Natural killer cell (primary cell): ENCODE measurements around the gene ZBTB17. TPM values are rescaled to one million over a fixed set of nuclear protein-coding genes. Genes with fewer than 3 reads are reported as not detected.

Experiments used
- ATAC-seq, 3 donors: fragments of 150-1000 bp in 2 of 3; fragments of 200-7000 bp in 1 of 3; cut with Tn5 transposase; 1 replicate in 1 of 3; 2 replicates in 2 of 3; pipeline ENCODE4 v1.10.0; 2021; ENCODE audit warnings: mild to moderate bottlenecking in 2 of 3, moderate library complexity in 2 of 3
- DNase-seq, 2 donors: peaks; one replicate each; pipeline versions ENCODE4 v3.0.0 to v3.0.0-alpha.2; 2013 to 2021; ENCODE audit warnings: mixed read lengths in 1 of 2
- H3K27ac ChIP-seq: one replicate; pipeline ENCODE4 v1.5.1; 2013; ENCODE audit warnings: mild to moderate bottlenecking, low read length
- H3K27me3 ChIP-seq: one replicate; pipeline ENCODE4 v1.6.1; 2013; ENCODE audit warnings: low read length; ENCODE audit not compliant: control insufficient read depth, insufficient read depth
- H3K36me3 ChIP-seq: one replicate; pipeline ENCODE4 v1.6.1; 2013; ENCODE audit warnings: low read length; ENCODE audit not compliant: control insufficient read depth, insufficient read depth
- H3K4me1 ChIP-seq: one replicate; pipeline ENCODE4 v1.6.1; 2013; ENCODE audit warnings: low read length; ENCODE audit not compliant: control insufficient read depth, insufficient read depth
- H3K4me3 ChIP-seq: one replicate; pipeline ENCODE4 v1.5.1; 2013; ENCODE audit warnings: low read length
- H3K9me3 ChIP-seq: one replicate; pipeline ENCODE4 v1.6.1; 2013; ENCODE audit warnings: low read length; ENCODE audit not compliant: control insufficient read depth, insufficient read depth
- H3K27ac Mint-ChIP-seq, 2 donors: one replicate each; pipeline ENCODE4 v1.8.0; 2022; ENCODE audit warnings: mild to moderate bottlenecking in 2 of 2, mixed read lengths in 2 of 2, moderate library complexity in 1 of 2
- H3K27me3 Mint-ChIP-seq, 2 donors: one replicate each; pipeline ENCODE4 v1.8.0; 2022; ENCODE audit warnings: low read depth in 2 of 2, mixed read lengths in 2 of 2
- H3K36me3 Mint-ChIP-seq: one replicate; pipeline ENCODE4 v1.8.0; 2022; ENCODE audit warnings: mixed read lengths
- H3K4me1 Mint-ChIP-seq, 2 donors: one replicate each; pipeline ENCODE4 v1.8.0; 2022; ENCODE audit warnings: mixed read lengths in 2 of 2
- H3K4me3 Mint-ChIP-seq: one replicate; pipeline ENCODE4 v1.8.0; 2022; ENCODE audit warnings: mild to moderate bottlenecking, moderate library complexity, mixed read lengths
- H3K9me3 Mint-ChIP-seq, 2 donors: one replicate each; pipeline ENCODE4 v1.8.0; 2022; ENCODE audit warnings: mixed read lengths in 2 of 2
- WGBS: methylation state at CpG from one replicate; pipeline ENCODE4 v1.1.7; 2013; ENCODE audit warnings: missing lambda C conversion rate; ENCODE audit not compliant: insufficient coverage; 5-methylcytosine and 5-hydroxymethylcytosine counted together
- intact Hi-C: fragments of 100-400 bp; cut with micrococcal nuclease; formaldehyde crosslinking; loops from one replicate; pipeline ENCODE4 v1.14.2; 2022
- total RNA-seq, 4 donors: library from RNA; stranded (reverse); fragments of 120-200 nt in 1 of 4; gene quantifications; one replicate each; pipeline versions ENCODE4 v1.2.3 to v1.2.4, GENCODE V29; 2013 to 2022
- TF ChIP-seq, protein P1 (sequence below): fragments of 200-600 bp; IDR thresholded peaks from one replicate; pipeline ENCODE4 v1.8.0; 2022; ENCODE audit warnings: antibody characterized with exemption

Gene ZBTB17
- total RNA-seq, 3 donors from 2014 or later (not counting 1 experiment from before 2014, with no cell fraction given): 86.0 to 100 (median 86.9) TPM

DNA sequence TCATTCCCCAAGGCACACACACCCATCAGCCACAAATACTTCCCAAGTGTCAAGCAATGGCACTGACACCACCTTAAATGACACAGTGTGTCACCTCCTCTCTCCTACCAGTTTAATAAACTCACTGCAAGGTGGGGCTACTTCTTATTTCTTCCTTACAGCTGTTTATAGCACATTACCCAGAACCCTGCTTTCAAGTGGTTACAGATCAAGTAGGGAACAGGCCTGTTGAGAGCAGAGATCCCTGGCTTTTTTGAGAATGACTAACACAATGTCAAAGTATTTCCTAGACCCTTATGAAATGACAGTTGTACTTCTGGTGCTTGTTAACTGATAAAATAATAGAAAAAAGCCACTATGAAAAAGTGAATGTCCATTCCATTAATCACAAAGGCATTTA is 19.8 kb downstream of the ZBTB17 start:
- TF ChIP-seq, protein P1, sequence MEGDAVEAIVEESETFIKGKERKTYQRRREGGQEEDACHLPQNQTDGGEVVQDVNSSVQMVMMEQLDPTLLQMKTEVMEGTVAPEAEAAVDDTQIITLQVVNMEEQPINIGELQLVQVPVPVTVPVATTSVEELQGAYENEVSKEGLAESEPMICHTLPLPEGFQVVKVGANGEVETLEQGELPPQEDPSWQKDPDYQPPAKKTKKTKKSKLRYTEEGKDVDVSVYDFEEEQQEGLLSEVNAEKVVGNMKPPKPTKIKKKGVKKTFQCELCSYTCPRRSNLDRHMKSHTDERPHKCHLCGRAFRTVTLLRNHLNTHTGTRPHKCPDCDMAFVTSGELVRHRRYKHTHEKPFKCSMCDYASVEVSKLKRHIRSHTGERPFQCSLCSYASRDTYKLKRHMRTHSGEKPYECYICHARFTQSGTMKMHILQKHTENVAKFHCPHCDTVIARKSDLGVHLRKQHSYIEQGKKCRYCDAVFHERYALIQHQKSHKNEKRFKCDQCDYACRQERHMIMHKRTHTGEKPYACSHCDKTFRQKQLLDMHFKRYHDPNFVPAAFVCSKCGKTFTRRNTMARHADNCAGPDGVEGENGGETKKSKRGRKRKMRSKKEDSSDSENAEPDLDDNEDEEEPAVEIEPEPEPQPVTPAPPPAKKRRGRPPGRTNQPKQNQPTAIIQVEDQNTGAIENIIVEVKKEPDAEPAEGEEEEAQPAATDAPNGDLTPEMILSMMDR: no peak
- Histone ChIP-seq H3K36me3 (peaks cover 5% of the 10 kb centered on the region), H3K4me1 (peaks cover 12% of the 10 kb centered on the region), H3K9me3 (no peaks in the 10 kb centered on the region), H3K27ac (no peak overlapping the region), H3K4me3 (no peak overlapping the region), H3K27me3 (no peaks in the 10 kb centered on the region)
- H3K27me3 Mint-ChIP-seq: no peaks in the 10 kb centered on the region
- intact Hi-C loops: no loop called here
- no peak overlapping the region for H3K4me3 Mint-ChIP-seq
- no peaks in the 10 kb centered on the region for H3K9me3 Mint-ChIP-seq
- H3K27ac Mint-ChIP-seq: peak overlapping the region; percentile 5 to 22
- peaks cover 40 to 56% of the 10 kb centered on the region in 2 donors for H3K4me1 Mint-ChIP-seq
- no peak for DNase-seq
- H3K36me3 Mint-ChIP-seq: no peaks in the 10 kb centered on the region
- no peak for ATAC-seq

DNA sequence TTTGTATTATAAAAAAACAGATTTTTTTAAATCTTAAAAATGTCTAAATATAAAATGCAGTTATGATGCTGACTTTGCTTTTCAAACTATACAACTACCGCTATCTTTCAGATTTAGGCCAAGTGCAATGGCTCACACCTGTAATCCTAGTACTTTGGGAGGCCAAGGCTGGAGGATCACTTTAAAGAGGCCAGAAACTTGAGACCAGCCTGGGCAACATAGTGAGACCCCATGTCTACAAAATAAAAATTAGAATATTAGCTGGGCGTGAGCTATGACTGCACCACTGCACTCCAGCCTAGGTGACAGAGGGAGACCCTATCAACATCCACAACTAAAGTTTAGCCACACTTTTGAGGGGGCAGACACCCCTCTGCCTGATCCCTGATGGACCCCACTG is 20.3 kb downstream of the ZBTB17 start:
- ATAC-seq: no peak

DNA sequence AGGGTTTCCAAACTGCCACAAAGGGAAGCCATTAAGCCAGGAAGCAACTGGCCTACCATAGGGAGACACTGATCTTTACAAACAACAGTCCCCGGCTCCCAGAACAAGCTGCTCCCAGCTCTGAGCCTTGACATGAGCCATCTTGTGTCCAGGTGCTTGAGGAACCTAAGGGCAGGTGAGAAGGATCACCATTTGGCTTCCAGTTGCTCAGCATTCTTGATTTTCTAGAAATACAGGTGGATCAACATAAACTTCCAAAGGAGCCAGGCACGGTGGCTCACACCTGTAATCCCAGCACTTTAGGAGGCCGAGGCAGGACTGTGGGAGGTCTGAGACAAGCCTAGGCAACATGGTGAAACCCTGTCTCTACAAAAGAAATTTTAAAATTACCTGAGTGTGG is 21.6 kb downstream of the ZBTB17 start:
- H3K36me3 Mint-ChIP-seq: no peaks in the 10 kb centered on the region
- WGBS: 92% methylated on average over 3 of the region's 3 CpGs
- H3K4me1 Mint-ChIP-seq: peaks cover 56 to 68% of the 10 kb centered on the region in 2 donors
- H3K4me3 Mint-ChIP-seq: no peak overlapping the region
- H3K9me3 Mint-ChIP-seq: no peaks in the 10 kb centered on the region
- H3K27me3 Mint-ChIP-seq: no peaks in the 10 kb centered on the region
- Histone ChIP-seq H3K9me3 (no peaks in the 10 kb centered on the region), H3K36me3 (peaks cover 2% of the 10 kb centered on the region), H3K4me3 (no peak overlapping the region), H3K27me3 (no peaks in the 10 kb centered on the region), H3K4me1 (peaks cover 30% of the 10 kb centered on the region), H3K27ac (no peak overlapping the region)
- intact Hi-C loops: no loop called here
- no peak overlapping the region for H3K27ac Mint-ChIP-seq
- no peak for DNase-seq
- no peak for ATAC-seq
- TF ChIP-seq, protein P1: no peak

More for the DNA sequence above, 20.3 kb downstream of the ZBTB17 start:
- Histone ChIP-seq H3K4me3 (no peak overlapping the region), H3K27me3 (no peaks in the 10 kb centered on the region), H3K9me3 (no peaks in the 10 kb centered on the region), H3K27ac (no peak overlapping the region), H3K36me3 (peaks cover 4% of the 10 kb centered on the region), H3K4me1 (peaks cover 18% of the 10 kb centered on the region)
- Mint-ChIP-seq H3K27ac (peak overlapping the region in 1 of 2 donors; percentile 5), H3K4me1 (peaks cover 46 to 62% of the 10 kb centered on the region in 2 donors), H3K9me3 (no peaks in the 10 kb centered on the region), H3K36me3 (no peaks in the 10 kb centered on the region), H3K27me3 (no peaks in the 10 kb centered on the region), H3K4me3 (no peak overlapping the region)
- DNase-seq: no peak
- 100% methylated on average over 2 of the region's 2 CpGs for WGBS
- intact Hi-C loops: no loop called here
- TF ChIP-seq, protein P1: no peak

DNA sequence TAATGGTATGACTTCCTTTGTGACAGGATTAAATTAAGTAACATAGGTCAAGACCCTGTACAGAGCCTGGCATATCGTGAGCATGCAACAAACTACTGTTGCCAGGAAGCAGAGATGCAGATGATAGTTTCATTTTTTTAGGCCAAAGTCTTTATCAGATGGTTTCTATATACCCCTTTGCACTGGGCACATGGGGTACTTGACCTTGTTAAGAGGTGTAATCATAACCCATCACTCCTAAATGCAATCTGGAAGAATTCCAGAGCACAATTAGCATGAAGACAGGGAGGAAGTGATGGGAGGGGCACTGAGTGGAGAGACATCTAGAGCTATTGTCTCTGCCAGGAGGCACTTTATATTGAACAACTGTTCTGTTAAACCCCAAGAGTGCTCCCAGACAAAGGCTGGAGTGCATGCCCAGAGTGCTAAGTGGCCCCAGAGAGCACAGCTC is 22.1 kb downstream of the ZBTB17 start:
- H3K4me1 ChIP-seq: peaks cover 35% of the 10 kb centered on the region
- H3K4me3 ChIP-seq: no peak overlapping the region
- Mint-ChIP-seq H3K36me3 (no peaks in the 10 kb centered on the region), H3K4me1 (peaks cover 61 to 73% of the 10 kb centered on the region in 2 donors), H3K27ac (peak overlapping the region in 1 of 2 donors; percentile 29), H3K9me3 (no peaks in the 10 kb centered on the region), H3K27me3 (no peaks in the 10 kb centered on the region), H3K4me3 (no peak overlapping the region)
- no peaks in the 10 kb centered on the region for H3K27me3 ChIP-seq
- intact Hi-C loops: no loop called here
- TF ChIP-seq, protein P1: no peak
- no peak for ATAC-seq
- no peaks in the 10 kb centered on the region for H3K9me3 ChIP-seq
- 33% methylated on average over 1 of the region's 1 CpG for WGBS
- DNase-seq: no peak
- peaks cover 2% of the 10 kb centered on the region for H3K36me3 ChIP-seq
- H3K27ac ChIP-seq: no peak overlapping the region
